ENCODE measurements around the gene RNF115.
"Not testable (repeated sequence)": the region's sequence is repeated elsewhere in the genome, so short reads cannot be mapped to it uniquely, and the experiment has no call there.

RNF115 gene

GRCh38 chr1:145823565-145824498 lies at the start of gene RNF115, which contains the start of gene POLR3C:
RNF115 (minus strand) TSS chr1:145824095; CDS start chr1:145823873, 222 bp downstream.
POLR3C (plus strand) TSS chr1:145824200; CDS start chr1:145825777, 1,577 bp downstream.
- peak; percentile 96 to 97 for DNase-seq

GRCh38 chr1:145871994-145872924 lies 48.4 kb upstream of the RNF115 start:
- DNase-seq, result no peak

GRCh38 chr1:145868232-145868631 lies 44.3 kb upstream of the RNF115 start:
- DNase-seq, result no peak

- DNase-seq, result no peak
Observed at GRCh38 chr1:145863282-145864018, 39.6 kb upstream of the RNF115 start.

GRCh38 chr1:145859491-145860023 lies 35.7 kb upstream of the RNF115 start:
- peak; percentile 81 to 91 for DNase-seq

GRCh38 chr1:145858901-145859490 lies 35.1 kb upstream of the RNF115 start, which contains the start of gene PIAS3:
PIAS3 (minus strand) TSS chr1:145859081; CDS start chr1:145858990, 91 bp downstream.
- DNase-seq, result peak; percentile 94 to 95

GRCh38 chr1:145858238-145858900 lies 34.5 kb upstream of the RNF115 start:
- DNase-seq, result peak in 1 of 2 experiments; percentile 57

GRCh38 chr1:145857170-145857569 lies 33.3 kb upstream of the RNF115 start:
- DNase-seq, result no peak

GRCh38 chr1:145855426-145855948 lies 31.6 kb upstream of the RNF115 start:
- no peak for DNase-seq

GRCh38 chr1:145849356-145850160 lies 25.7 kb upstream of the RNF115 start:
- no peak for DNase-seq

- no peak for DNase-seq
Observed at GRCh38 chr1:145847827-145848226, 23.9 kb upstream of the RNF115 start.

GRCh38 chr1:145846201-145846612 lies 22.3 kb upstream of the RNF115 start:
- DNase-seq, result peak; percentile 32 to 58

GRCh38 chr1:145845514-145846161 lies 21.7 kb upstream of the RNF115 start, which contains the start of gene NUDT17:
NUDT17 (plus strand) TSS chr1:145845630; CDS start chr1:145845641, 11 bp downstream.
- DNase-seq, result peak; percentile 86 to 87

GRCh38 chr1:145845144-145845513 lies 21.2 kb upstream of the RNF115 start:
- peak in 1 of 2 experiments; percentile 66 for DNase-seq

GRCh38 chr1:145843031-145843430 lies 19.1 kb upstream of the RNF115 start:
- no peak for DNase-seq

GRCh38 chr1:145837656-145838055 lies 13.8 kb upstream of the RNF115 start:
- no peak for DNase-seq

- DNase-seq, result not testable (repeated sequence)
Observed at GRCh38 chr1:145830810-145831209, 6.9 kb upstream of the RNF115 start.

- no peak for DNase-seq
Observed at GRCh38 chr1:145828367-145829026, 4.6 kb upstream of the RNF115 start.

GRCh38 chr1:145827966-145828365 lies 4.1 kb upstream of the RNF115 start:
- no peak for DNase-seq
